Measurements from ENCODE around the gene HIF3A.

DNA sequence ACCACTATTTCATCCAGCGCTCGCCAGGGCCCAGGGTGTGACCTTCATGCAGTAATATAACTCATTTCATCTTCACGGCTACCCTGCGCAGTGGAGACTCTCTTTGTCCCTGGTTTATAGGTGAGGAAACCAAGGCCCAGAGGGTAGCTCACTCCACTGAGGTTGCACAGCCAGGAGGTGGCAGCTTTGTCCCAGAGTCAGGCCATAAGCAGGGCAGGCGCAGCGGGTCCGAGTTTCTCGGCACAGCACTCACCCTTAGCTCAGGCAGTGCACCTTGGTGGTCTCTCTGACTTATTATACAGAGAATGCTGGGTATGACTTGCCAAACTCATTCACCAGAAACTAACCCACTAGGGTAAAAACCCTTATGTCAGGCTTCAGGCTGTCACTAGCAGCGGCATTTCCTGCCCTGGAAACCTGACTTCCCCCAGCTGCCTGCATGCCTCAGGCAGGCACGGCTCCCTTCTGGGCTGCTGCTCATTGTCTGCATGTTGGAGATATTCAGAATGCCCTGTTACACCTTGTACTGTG is 74.6 kb downstream of the HIF3A start:
- TF ChIP-seq, protein P1, sequence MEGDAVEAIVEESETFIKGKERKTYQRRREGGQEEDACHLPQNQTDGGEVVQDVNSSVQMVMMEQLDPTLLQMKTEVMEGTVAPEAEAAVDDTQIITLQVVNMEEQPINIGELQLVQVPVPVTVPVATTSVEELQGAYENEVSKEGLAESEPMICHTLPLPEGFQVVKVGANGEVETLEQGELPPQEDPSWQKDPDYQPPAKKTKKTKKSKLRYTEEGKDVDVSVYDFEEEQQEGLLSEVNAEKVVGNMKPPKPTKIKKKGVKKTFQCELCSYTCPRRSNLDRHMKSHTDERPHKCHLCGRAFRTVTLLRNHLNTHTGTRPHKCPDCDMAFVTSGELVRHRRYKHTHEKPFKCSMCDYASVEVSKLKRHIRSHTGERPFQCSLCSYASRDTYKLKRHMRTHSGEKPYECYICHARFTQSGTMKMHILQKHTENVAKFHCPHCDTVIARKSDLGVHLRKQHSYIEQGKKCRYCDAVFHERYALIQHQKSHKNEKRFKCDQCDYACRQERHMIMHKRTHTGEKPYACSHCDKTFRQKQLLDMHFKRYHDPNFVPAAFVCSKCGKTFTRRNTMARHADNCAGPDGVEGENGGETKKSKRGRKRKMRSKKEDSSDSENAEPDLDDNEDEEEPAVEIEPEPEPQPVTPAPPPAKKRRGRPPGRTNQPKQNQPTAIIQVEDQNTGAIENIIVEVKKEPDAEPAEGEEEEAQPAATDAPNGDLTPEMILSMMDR (IDR thresholded peaks at IDR 0.05), result no peak
- no peak for TF ChIP-seq EZH2phosphoT487 (IDR thresholded peaks at IDR 0.05)

Measured in neural progenitor cell (in vitro differentiated cells).